OCI-LY1 (cell line): ENCODE measurements around the gene AKT1.

ENCODE experiments used
- H2AFZ ChIP-seq: fragments of 200-600 bp; sonication (generic), shearing (Covaris generic); 2 replicates; pipeline ENCODE4 v1.6.0; 2014; ENCODE audit warnings: antibody characterized with exemption, mild to moderate bottlenecking, low read length
- H3F3A ChIP-seq: fragments of 200-600 bp; sonication (generic), shearing (Covaris generic); 2 replicates; pipeline ENCODE4 v1.6.0; 2014; ENCODE audit warnings: mild to moderate bottlenecking, antibody characterized with exemption, low read length, moderate library complexity; ENCODE audit not compliant: insufficient read depth
- H3K27ac ChIP-seq: fragments of 200-600 bp; sonication (generic); 2 replicates; pipeline ENCODE4 v1.5.1; 2014; ENCODE audit warnings: low read length, mixed run types, mild to moderate bottlenecking, low read depth; ENCODE audit not compliant: poor library complexity, severe bottlenecking
- H3K27me3 ChIP-seq: fragments of 200-600 bp; sonication (generic); 2 replicates; pipeline ENCODE4 v1.6.0; 2014; ENCODE audit warnings: antibody characterized with exemption, mild to moderate bottlenecking, low read length, moderate library complexity; ENCODE audit not compliant: insufficient read depth
- H3K36me3 ChIP-seq: fragments of 200-600 bp; sonication (generic); 2 replicates; pipeline ENCODE4 v1.6.1; 2014; ENCODE audit warnings: mild to moderate bottlenecking, antibody characterized with exemption, low read length, moderate library complexity, mixed read lengths; ENCODE audit not compliant: insufficient read depth
- H3K4me1 ChIP-seq: fragments of 200-600 bp; sonication (generic); 2 replicates; pipeline ENCODE4 v1.5.1; 2014; ENCODE audit warnings: mild to moderate bottlenecking, low read length, moderate library complexity; ENCODE audit not compliant: insufficient read depth, severe bottlenecking
- H3K4me2 ChIP-seq: fragments of 200-600 bp; sonication (generic), shearing (Covaris generic); 2 replicates; pipeline ENCODE4 v1.6.1; 2014; ENCODE audit warnings: low read length
- H3K4me3 ChIP-seq: fragments of 200-600 bp; sonication (generic); 2 replicates; pipeline ENCODE4 v1.5.1; 2014; ENCODE audit warnings: low read length, low read depth, mild to moderate bottlenecking, mixed read lengths; ENCODE audit not compliant: poor library complexity, severe bottlenecking
- H3K79me2 ChIP-seq: fragments of 200-600 bp; shearing (Covaris generic); 2 replicates; pipeline ENCODE4 v1.6.1; 2016; ENCODE audit warnings: mixed run types, low read length, mixed read lengths; ENCODE audit not compliant: insufficient read depth
- H3K9ac ChIP-seq: fragments of 200-600 bp; sonication (generic), shearing (Covaris generic); 2 replicates; pipeline ENCODE4 v1.6.1; 2014; ENCODE audit warnings: mild to moderate bottlenecking, low read length, mixed read lengths
- H3K9me2 ChIP-seq: fragments of 200-600 bp; sonication (generic), shearing (Covaris generic); 2 replicates; pipeline ENCODE4 v1.6.1; 2014; ENCODE audit warnings: low read depth, mild to moderate bottlenecking, low read length, mixed read lengths
- H3K9me3 ChIP-seq: fragments of 200-600 bp; shearing (Covaris generic); 2 replicates; pipeline ENCODE4 v1.6.1; 2014; ENCODE audit warnings: low read length, mixed read lengths
- H4K20me1 ChIP-seq: fragments of 200-600 bp; sonication (generic), shearing (Covaris generic); 2 replicates; pipeline ENCODE4 v1.6.0; 2016; ENCODE audit warnings: mild to moderate bottlenecking, low read length; ENCODE audit not compliant: insufficient read depth
- CTCF ChIP-seq: fragments of 200-600 bp; sonication (generic), shearing (Covaris generic); IDR thresholded peaks from 2 replicates; pipeline ENCODE4 v1.5.1; 2017; ENCODE audit warnings: mild to moderate bottlenecking, antibody characterized with exemption, low read length, moderate library complexity, mixed read lengths
- EZH2 ChIP-seq: fragments of 200-600 bp; sonication (generic), shearing (Covaris generic); IDR thresholded peaks from 2 replicates; pipeline ENCODE4 v1.8.0; 2017; ENCODE audit warnings: borderline replicate concordance, mixed run types, mild to moderate bottlenecking, antibody characterized with exemption, low read length, moderate library complexity, mixed read lengths

The AKT1 gene

GRCh38 chr14:104794993-104795780 is at the start of gene AKT1:
AKT1 (minus strand) TSS chr14:104795748; CDS start chr14:104792643, 3,105 bp downstream.
- TF ChIP-seq EZH2 (no peak), CTCF (no peak)
- peaks cover 14% of the 10 kb centered on the region; the same call in 1 of the 2 replicates for H3K36me3 ChIP-seq
- H3F3A ChIP-seq, result peaks cover 9% of the 10 kb centered on the region
- H4K20me1 ChIP-seq, result no peaks in the 10 kb centered on the region
- peaks cover 5% of the 10 kb centered on the region; the same call in 1 of the 2 replicates for H3K27me3 ChIP-seq
- H3K4me3 ChIP-seq, result peak within 1 kb of the TSS; percentile 89
- no peaks in the 10 kb centered on the region for H3K9me3 ChIP-seq
- H3K4me2 ChIP-seq, result peak within 1 kb of the TSS; percentile 96
- peak within 1 kb of the TSS; percentile 78 for H3K9ac ChIP-seq
- peaks cover 31% of the 10 kb centered on the region for H3K4me1 ChIP-seq
- no peaks in the 10 kb centered on the region for H3K9me2 ChIP-seq
- no peaks in the 10 kb centered on the region for H3K79me2 ChIP-seq
- peak within 1 kb of the TSS; percentile 2 for H3K27ac ChIP-seq
- no peak within 1 kb of the TSS for H2AFZ ChIP-seq

GRCh38 chr14:104845033-104845666 is 49.6 kb upstream of the AKT1 start:
- H3K27me3 ChIP-seq, result peaks cover 24% of the 10 kb centered on the region
- H3K9me3 ChIP-seq, result no peaks in the 10 kb centered on the region
- H3K9ac ChIP-seq, result no peak overlapping the region
- H3K79me2 ChIP-seq, result no peaks in the 10 kb centered on the region
- H3K36me3 ChIP-seq, result no peaks in the 10 kb centered on the region
- no peaks in the 10 kb centered on the region for H3K4me1 ChIP-seq
- no peak overlapping the region for H3K4me2 ChIP-seq
- no peak for TF ChIP-seq CTCF
- TF ChIP-seq EZH2, result no peak
- H3K27ac ChIP-seq, result no peak overlapping the region
- no peak overlapping the region for H3K4me3 ChIP-seq
- H2AFZ ChIP-seq, result no peak overlapping the region
- H3K9me2 ChIP-seq, result no peaks in the 10 kb centered on the region
- H3F3A ChIP-seq, result no peaks in the 10 kb centered on the region
- no peaks in the 10 kb centered on the region for H4K20me1 ChIP-seq

- Histone ChIP-seq H3K36me3 (no peaks in the 10 kb centered on the region), H3K4me3 (no peak overlapping the region), H4K20me1 (no peaks in the 10 kb centered on the region), H3K9me2 (no peaks in the 10 kb centered on the region), H3K4me2 (no peak overlapping the region), H3K27me3 (peaks cover 19% of the 10 kb centered on the region), H3K9me3 (no peaks in the 10 kb centered on the region), H3K9ac (no peak overlapping the region), H3F3A (no peaks in the 10 kb centered on the region), H3K4me1 (no peaks in the 10 kb centered on the region), H3K27ac (no peak overlapping the region), H3K79me2 (no peaks in the 10 kb centered on the region), H2AFZ (no peak overlapping the region)
- no peak for TF ChIP-seq CTCF
- no peak for TF ChIP-seq EZH2
Measured at GRCh38 chr14:104844306-104845032, 48.9 kb upstream of the AKT1 start.
